CD4-positive, alpha-beta T cell treated with Interleukin-1 beta for 1 hour (primary cell): ENCODE results near the gene SSBP4.

ENCODE experiments used
- DNase-seq, 2 donors: peaks; one replicate each; pipeline ENCODE4 v3.0.0-alpha.2; 2020 to 2022

Gene SSBP4

GRCh38 chr19:18473003-18473705, 54.0 kb downstream of the SSBP4 start:
- no peak for DNase-seq

GRCh38 chr19:18473706-18474087, 54.5 kb downstream of the SSBP4 start:
- no peak for DNase-seq

- no peak for DNase-seq
These were observed 55.2 kb downstream of the SSBP4 start for GRCh38 chr19:18474366-18474887.

DNA sequence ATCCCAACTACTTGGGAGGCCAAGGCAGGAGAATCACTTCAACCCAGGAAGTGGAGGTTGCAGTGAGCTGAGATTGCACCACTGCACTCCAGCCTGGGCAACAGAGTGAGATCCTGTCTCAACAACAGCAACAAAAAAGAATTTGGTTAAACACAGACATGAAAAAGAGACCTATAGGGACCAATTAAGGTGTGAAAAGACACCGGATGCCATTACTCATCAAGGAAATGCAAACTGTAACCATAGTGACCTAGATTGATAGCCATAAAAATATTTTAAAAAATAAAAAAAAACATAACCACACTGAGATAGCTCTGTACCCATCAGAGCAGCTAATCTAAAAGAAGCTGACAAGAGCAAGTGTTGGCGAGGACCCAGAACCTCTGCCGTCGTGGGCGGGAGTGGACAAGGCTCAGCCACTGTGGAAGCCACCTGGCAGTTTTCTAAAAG, 55.8 kb downstream of the SSBP4 start:
- peak; percentile 43 to 78 for DNase-seq

GRCh38 chr19:18475762-18476331, 56.6 kb downstream of the SSBP4 start:
- no peak for DNase-seq

- DNase-seq: no peak
These were observed 57.4 kb downstream of the SSBP4 start for GRCh38 chr19:18476507-18477041.

DNA sequence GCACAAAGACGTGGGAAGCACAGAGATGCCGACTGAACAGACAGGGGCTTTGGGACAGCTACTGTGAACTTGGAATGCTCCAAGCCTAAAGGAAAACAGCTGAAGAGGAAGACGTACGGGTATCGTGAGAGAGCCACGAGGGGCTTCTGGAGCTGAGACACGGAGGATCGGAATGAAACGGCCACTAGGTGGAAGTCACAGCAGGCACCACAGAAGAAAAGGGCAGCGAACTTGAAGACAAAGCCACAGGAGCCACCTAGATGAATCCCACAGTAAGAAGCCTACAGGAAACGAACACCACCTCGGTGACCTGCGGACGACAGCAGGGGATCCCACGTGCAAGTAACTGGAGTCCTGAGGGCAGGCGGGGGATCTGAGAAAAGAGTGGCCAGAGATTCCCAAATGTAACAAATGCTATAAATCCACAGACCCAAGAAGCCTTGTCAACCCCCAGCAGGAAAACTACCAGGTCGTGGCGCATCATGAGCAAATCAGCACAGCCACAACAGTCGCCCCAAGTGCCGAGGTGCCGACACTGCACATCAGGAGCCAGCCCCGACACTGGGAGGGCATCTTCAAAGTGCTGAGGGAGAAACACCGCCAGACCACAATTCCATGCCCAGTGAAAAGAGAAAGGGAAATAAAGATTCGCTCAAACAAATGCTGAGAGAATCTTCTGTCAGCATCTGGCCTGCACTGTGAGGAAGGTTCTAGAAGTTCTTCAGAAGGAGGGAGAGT, 58.0 kb downstream of the SSBP4 start:
- DNase-seq: peak in 1 of 2 donors; percentile 37

- no peak for DNase-seq
These were observed 58.8 kb downstream of the SSBP4 start for GRCh38 chr19:18477974-18478373.

- DNase-seq: peak; percentile 63 to 80
These were observed 59.5 kb downstream of the SSBP4 start for GRCh38 chr19:18478545-18479311.

- no peak for DNase-seq
These were observed 61.0 kb downstream of the SSBP4 start for GRCh38 chr19:18480006-18480691.

DNA sequence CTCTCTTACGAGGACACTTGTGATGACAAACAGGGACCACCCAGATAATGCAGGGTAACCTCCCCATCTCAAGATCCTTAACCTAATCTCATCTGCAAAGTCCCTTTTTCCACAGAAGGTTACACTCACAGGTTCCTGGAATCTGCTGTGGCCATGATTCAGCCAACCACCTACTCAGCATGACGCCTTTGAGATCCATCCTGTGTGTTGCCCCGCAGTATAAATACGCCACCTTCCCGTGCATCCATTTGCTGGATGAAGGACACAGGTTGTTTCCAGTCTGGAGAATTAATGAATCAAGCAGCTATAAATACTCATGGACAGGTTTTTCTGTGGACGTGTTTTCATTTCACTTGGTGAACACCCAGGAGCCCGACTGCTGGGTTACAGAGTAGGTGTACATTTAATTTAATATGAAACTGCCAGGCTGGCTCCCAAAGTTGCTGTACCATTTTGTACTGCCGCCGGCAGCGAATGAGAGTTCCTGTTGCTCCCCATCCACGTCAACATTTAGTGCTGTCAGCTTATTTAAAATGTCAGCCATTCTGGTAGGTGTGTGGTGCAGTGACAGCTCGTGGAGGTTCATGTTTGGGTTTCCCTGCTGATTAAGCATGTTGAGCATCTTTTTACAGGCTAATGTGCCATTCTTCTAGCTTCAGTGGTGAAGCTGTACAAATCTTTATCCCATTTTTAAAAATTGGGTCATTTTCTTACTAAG, 62.5 kb downstream of the SSBP4 start:
- no peak for DNase-seq

- no peak for DNase-seq
These were observed 64.1 kb downstream of the SSBP4 start for GRCh38 chr19:18483119-18483890.
